Cardiac septum (tissue), 1 donor: ENCODE measurements around the gene SLC9A8. TPM values are rescaled to one million over a fixed set of nuclear protein-coding genes. Genes with fewer than 3 reads are reported as not detected.
"Not testable (repeated sequence)": the region's sequence is repeated elsewhere in the genome, so short reads cannot be mapped to it uniquely, and the experiment has no call there.

Experiments
- DNase-seq: peaks from one replicate; pipeline ENCODE4 v3.0.0-alpha.2; 2020; ENCODE audit warnings: low spot score
- intact Hi-C: fragments of 100-400 bp; cut with DNase I; formaldehyde crosslinking; loops from one replicate; pipeline ENCODE4 v1.14.0; 2022
- total RNA-seq: library from RNA; stranded (reverse); fragmentation: NEBNext Ultra II Directional; extraction: Animal tissue kit (Norgen Biotek cat#: 25700); gene quantifications from one replicate; pipeline ENCODE4 v1.2.1, GENCODE V29; 2021
- donor health status: DM: no; HTN: no; CAD: no.

SLC9A8 gene
- total RNA-seq, 1 donor from 2014 or later, result 7.2 TPM

DNA sequence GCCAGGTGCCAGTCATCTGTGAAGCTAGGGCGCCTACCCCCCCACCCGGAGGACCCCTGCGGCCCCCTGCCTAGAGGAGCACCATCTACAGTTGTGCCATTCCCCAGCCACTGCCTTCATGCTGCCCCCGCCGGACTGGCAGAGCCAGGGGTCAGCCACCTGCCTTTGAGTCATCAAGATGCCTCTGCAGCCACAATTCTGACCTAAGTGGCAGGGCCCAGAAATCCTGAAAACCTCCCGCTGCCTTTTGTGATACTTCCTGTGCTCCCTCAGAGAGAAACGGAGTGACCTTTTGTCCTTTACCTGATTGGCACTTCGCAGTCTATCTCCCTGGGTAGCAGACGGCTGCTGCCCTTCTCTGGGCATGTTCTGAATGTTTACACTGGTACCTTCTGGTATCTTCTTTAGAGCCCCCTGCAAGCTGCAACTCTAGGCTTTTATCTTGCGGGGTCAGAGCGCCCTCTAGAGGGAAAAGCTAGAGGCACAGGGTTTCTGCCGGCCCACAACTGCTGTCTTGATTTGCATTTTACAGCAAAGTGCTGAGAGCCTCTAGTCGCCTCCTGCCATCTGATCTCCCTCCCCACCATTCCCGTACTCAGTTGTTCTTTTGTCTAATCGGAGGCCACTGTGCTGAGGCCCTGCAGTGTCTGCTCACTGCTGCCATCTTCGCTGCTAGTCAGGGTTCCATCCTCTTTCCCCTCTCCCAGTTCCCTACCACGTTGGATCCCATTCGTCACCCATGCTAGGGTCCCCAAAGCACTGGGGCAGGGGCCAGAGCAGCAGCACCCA, 75.8 kb downstream of the SLC9A8 start:
- intact Hi-C loops, result loop anchor here (5.0 kb wide), 2 partner anchors 276 to 341 kb away; no protein-coding TSS in a partner anchor

DNA sequence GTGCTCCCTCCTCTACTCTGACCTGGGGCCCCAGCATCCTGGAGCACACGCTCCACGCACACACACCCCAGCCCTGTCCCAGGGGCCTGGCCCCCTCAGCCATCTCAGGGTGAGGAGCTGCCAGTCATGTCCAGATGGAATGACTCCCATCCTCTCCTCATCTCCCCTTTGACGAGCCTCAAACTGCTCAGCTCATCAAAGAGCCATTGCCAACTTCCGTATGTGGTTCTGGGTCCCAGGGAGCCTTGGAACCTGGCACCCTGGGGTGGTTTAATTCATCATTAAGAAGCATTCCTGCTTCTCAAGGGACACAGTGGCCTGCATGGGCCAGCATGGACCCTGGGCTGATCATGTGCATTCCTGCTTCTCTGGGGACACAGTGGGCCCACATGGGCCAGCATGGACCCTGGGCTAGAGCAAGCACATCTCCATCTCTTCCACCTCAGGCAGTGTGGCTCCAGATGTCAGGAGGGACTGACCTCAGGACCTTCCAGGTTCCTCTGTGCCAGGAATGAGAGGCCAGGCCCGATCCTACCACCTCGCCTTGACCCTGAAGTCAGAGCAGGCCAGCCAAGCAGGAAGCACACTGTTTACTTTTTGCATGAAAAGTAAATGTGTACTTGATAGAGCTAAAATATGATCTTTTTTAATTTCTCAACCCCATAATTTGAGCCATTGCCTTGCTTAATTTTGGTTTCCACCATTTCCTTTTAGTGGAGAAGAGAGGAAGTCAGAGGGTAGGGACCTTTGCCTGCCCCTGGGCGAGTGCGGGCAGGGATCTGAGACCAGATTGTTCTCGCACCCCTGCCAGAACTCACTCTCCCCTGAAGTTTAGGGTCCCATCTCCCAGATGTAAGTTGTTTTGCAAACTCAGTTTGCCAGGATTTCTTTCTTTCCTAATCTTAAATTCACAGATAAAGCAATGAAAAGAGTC, 76.6 kb downstream of the SLC9A8 start:
- DNase-seq, result no peak

More for the DNA sequence above, 75.8 kb downstream of the SLC9A8 start:
- DNase-seq, result no peak

DNA sequence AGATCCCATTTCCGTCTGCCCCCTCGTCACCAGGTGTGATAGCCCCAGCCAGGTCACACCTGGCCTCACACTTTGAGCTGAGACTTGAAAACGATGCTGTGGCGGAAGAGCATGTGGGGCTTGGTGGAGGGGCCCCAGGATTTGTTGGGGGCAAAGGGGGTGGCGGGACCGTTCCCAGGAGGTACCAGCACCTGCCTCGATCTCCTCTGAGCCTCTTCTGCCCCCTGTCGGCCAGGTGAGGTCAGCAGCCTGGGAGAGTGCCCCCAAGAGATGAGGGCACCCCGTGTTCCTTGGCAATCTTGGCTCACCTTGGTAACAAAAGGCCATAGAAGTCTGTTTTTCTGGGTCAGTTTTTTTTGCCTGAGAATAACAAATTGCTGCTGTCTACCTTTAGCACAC, 77.3 kb downstream of the SLC9A8 start:
- no peak for DNase-seq

More for the DNA sequence above, 76.6 kb downstream of the SLC9A8 start:
- intact Hi-C loops, result loop anchor here (5.0 kb wide), 2 partner anchors 277 to 342 kb away; no protein-coding TSS in a partner anchor

DNA sequence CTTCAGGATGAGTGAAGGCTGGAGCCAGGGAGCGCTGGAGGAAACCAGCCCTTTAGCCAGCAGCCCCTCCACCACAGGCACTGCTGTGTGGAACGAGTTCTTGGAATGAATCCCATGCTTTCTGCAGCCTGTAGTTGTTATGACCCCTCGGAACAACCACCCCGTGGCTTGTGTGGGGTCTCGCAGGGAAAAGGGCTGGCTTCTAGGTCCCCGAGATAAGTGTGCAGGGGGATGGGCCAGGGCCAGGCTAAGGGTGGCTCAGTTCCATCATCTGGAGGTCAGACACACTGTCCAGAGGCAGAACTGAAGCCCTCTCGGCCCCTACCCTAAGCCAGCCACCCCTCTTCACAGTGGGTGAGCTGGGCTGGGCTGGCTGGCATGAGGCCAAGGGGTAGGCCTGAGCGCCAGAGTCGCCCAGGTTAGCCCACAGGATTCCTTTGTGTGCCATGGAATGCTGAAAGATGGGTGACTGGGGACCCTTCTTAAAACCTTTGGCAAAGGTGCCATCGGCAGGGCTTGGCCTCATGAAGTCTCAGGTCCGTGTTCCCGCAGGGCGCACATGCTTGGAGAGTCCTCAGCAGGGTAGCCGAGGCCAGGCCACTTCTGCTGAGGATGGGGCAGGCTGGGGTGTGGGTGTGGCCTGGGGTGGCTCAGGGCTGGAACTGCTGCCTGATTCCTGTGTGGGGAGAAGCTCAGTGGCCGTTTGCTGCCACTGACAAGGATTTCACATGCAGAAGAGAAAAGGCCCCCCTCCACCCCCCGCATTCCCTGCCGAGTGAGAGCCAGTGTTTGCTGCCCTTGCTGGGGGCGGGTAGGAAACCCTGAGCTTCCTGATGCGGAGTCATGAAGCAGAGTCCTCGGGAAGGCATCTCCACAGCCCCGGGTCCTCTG, 78.1 kb downstream of the SLC9A8 start:
- DNase-seq, result no peak
- intact Hi-C loops, result no loop called here

More for the DNA sequence above, 77.3 kb downstream of the SLC9A8 start:
- intact Hi-C loops, result loop anchor here (5.0 kb wide), 2 partner anchors 278 to 343 kb away; no protein-coding TSS in a partner anchor

DNA sequence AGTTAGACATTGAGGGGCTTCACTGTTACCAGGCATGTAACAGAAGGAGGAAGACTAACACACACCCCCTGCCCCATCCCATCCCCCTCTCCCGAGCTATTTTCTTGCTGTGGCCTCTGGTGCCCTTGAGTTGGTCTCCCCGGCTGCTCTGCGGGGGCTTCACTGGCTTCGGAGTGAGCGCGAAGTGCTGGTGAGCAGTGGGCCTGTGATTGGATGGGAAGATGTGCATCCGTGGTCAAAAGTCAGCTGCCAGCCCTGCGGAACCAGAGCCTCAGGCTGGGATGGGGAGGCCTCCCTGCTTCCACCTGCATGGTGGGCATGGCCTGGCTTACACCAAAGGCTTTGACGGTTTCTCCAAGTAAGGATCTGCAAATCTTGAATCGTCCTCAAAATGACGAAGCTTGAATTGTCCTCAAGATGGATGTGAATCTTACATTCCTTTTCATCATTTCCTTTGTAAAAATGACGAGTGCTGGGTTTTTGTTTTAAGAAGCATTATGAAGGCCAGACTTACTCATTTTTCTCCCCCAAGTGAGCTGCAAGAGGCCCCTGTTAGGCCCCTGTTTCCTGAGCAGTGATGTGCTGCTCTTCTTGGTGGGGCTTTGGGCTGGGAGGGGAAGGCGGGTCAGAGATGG, 79.0 kb downstream of the SLC9A8 start:
- DNase-seq, result no peak
- intact Hi-C loops, result no loop called here

DNA sequence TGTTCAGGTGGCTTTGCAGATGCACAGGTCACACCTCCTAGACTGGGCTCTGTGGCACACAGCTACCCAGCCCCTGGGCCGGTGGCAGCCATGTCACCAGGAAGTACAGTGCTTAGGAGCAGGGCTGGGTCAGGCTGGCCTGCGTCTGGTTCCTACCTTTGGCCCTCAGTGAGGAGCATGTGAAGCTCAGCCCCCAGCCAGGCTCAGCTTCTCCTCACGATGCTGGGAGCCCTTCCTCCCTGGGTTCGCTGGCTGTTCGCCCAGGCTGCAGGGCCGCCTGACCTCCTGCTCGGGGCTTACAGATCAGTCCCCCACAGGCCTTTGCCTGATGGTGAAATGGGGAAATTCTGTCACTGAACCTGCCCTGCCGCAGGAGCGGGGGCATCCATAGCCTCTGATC, 79.6 kb downstream of the SLC9A8 start:
- intact Hi-C loops, result no loop called here

DNA sequence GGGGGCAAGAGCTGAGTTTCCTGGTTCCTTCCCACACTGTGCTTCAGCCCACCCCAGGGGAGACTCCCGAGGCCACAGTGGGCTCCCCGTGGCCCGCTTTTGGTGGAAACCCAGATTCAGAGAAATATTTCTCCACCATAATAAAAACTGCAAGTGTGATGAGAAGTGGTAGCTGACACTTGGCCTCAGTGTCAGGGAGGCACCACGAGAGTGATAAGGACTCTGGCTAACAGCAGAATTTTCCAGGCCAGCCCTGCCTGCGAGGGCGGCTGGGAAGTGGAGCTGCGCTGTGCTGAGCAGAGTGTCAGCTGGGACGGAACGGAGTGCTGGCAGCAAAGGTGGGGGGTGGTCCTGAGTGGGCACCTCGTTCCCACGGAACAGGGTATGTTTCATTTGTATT, 80.2 kb downstream of the SLC9A8 start:
- intact Hi-C loops, result no loop called here
- DNase-seq, result peak; percentile 86

More for the DNA sequence above, 79.6 kb downstream of the SLC9A8 start:
- DNase-seq, result no peak

DNA sequence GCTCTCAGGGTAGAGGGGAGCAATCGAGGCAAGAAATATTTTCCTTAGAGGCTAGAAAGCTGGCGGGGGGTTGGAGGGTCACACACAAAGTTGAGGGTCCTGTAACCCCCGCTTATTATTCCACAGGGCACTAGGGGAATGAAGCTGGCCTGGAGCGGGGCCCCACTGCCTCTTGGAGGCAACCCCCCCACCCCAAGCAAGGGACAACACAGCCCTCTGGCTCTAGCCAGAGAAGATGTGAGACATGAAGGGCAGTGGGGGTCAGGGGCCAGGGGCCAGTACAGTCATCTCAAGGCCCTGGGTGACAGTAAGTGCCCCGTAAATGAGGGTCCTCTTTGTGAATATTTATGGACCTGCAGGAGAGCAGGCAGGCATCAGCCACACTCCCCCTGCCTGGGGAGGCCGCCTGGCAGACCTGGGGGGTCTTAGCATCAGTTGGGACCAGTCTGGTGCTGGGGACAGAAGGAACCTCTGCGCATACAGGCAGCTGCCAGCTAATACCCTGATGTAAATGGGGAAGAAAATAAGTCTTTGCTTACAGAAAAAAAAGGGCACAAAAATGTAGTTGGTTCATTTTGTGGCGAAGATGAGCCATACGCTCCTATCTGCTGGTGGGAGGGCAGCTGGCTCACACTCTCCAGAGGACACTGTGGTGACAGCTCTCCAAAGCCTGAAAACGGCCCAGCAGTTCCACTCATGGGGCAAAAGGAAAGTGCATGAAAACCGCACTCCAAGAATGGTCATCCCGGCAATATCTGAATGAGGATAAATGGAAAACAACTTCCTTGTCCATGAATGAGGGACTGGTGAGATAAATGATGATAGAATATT, 80.8 kb downstream of the SLC9A8 start:
- DNase-seq, result no peak
- intact Hi-C loops, result no loop called here

DNA sequence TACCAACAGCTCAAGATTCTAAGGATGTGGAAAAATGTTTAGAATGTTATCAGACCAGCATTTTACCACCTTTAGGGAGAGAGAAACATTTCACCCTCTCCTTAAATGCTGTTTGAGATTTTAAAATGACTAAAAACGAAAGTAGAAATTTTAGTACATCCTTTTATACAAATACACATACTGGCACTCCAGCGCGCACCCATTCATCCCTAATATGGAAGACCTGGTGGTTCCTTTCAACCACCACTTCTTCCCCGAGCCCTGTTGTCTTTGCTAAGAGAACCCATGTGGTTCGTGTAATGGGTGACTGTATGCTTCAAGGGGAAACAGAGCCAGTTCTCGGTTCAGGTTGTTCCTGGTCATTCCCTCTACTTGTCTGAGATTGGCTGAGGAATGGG, 81.4 kb downstream of the SLC9A8 start:
- no peak for DNase-seq
- intact Hi-C loops, result no loop called here

DNA sequence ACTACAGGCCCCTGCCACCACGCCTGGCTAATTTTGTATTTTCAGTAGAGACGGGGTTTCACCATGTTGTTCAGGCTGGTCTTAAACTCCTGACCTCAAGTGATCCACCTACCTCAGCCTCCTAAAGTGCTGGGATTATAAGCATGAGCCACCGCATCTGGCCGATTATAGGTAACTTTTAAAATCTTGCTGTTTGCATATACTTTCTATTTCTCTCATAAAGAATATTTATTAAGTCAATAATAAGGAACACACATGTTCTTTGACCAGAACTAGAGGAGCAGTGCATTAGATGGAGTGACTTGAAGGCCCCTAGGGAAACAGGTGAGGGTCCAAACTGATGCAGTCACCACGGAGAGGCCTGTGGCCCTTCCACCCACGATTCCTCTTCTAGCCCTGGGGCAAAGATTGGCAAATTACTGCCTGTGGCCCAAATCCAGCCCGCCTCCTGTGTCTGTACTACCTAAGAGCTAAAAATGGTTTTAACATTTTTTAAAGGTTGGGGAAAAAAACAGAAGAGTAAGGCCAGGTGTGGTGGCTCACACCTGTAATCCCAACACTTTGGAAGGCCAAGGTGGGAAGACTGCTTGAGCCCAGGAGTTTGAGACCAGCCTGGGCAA, 83.0 kb downstream of the SLC9A8 start:
- DNase-seq, intact Hi-C loops: not testable (repeated sequence)

DNA sequence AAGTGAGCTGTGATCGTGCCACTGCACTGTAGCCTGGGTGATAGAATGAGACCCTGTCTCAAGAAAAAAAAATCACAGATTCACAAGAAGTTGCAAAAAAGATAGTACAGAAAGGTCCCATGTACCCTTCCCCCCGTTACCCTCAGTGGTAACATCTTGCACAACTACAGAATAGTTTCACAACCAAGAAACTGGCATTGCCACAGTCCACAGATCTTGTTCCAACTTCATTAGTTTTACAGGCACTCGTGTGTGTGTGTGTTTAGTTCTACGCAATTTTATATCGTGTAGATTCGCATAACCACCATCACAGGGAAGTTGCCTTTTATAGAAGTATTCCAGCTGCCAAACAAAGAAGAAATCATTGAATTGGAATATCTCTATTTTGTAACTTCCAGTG, 83.6 kb downstream of the SLC9A8 start:
- intact Hi-C loops, result no loop called here
- no peak for DNase-seq

DNA sequence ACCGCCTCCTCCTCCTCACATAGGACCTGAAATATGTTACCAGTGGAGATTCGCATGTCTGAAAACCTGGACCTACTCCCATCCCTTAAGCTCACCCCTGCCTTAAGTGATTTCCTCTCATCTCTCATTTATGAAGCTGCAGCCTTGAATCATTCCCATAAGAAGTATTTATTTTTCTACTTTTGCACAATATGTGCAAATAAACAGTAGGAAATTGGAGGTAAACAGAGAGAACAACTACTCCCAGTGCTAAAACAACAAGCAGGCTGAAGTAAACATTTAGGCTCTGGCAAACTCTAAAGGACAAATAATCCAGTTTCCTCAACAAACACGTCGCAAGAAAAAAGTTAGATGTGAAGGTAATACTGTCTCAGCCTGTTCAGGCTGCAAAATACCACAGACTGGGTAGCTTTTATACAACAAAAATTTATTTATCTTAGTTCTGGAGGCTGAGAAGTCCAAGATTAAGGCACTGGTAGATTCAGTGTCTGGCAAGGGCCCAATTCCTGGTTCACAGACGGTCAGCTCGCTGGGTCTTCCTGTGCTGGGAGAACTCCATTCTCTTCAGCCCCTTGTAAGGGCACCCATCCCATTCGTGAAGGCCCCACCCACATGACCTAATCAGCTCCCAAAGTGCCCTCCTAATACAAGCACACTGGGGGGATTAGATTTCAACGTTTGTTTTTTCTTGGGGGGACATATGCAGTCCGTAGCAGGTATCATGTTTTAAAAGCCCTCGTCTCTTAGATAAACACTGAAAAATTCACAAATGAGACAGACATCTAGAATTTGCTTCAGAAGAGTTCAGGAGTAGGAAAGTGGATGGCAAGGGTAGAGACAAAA, 87.1 kb downstream of the SLC9A8 start:
- intact Hi-C loops, result no loop called here

DNA sequence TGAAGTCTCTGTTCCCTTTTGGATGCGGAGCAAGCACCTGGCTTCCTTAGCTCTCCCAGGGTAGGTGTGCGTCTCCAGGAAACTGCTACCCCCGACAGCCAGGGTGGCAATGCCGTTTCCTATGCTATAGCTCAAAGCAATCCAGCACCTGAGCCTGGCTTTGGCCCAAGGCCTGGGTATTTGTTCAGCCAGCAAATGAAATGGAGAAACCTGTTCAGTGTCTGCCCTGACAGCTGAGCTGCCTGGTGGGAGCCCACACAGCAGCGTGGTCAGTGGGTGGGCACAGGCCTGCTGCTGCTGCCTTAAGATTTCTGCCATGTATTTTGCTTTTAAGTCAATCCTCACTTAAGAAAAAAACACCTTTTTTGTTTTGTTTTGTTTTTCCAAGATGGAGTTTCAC, 89.0 kb downstream of the SLC9A8 start:
- DNase-seq, result no peak
- intact Hi-C loops, result no loop called here

More for the DNA sequence above, 87.1 kb downstream of the SLC9A8 start:
- no peak for DNase-seq

DNA sequence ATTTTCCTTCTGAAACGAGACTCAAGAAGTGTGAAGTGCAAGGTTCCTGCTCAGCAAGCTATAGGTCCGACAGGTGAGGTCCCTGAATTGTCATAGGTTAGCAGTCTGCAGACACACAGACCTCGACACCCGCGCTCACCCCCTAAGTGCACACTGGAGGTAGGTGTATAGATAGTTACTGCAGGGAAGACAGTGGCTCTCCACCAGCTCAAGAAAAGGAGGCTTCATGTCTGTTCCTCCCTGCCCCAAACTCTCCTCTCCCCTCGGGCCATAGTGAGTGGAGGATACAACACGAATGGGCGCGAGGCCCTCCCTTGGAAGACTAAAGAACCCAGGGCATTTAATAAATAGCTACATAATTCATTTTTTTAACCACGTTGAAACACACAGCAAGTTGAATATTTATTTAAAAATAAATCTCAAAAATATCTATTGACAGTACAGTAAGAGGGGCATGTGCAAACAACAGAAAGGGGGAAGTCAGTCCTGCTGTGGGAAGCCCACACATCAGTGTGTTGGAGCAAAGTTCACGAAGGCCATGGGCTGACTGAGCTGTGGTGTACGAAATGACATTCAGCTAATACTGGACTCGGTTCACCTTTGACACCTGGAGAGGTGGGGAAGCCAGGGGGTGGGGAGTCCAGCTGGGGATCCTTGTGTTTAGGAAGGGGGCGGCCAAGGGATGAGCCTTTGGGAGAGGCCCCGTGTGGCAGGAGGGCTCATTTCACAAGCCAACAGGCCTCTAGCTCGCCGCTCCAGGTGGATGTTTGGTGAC, 92.0 kb downstream of the SLC9A8 start:
- intact Hi-C loops, result no loop called here
- no peak for DNase-seq

DNA sequence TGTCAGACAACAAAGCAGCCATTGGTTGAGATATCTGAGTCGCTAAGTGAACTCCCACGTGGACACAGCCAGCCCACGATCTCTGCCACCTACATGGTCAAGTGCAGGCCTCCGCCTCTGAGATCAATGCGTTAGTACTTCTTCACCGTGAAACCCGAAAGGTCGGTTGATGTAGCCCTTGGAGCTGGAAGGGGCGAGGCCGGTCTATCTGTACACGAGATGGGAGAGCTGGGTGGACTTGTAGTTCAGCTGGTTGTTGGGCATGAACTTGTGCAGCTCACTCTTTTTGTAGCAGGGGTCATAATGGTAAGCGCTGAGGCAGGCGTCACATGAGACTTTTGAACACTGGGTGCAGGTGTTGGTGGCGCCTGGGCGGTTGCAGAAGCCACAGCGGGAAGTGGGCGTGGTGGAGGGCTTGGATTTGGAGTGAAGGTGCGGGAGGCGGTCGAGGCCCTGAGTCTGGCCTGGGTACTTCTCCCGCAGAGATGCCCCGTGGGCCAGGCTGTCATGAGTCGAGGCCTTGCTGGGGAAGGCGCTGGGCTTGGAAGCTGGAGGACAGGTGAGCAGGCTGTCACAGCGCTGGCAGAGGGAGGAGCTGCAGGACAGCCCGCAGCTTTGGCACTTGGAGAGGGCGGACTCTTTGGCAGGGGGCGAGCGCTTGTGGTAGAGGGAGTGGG, 92.9 kb downstream of the SLC9A8 start:
- intact Hi-C loops, result no loop called here
- DNase-seq, result no peak
